Hepatocyte (in vitro differentiated cells): ENCODE measurements around the gene ME3.

Source experiments
- EZH2 ChIP-seq: fragments of 200-600 bp; sonication (generic); IDR thresholded peaks from 2 replicates; pipeline ENCODE4 v1.6.1; 2016; ENCODE audit warnings: antibody characterized with exemption, mild to moderate bottlenecking, borderline replicate concordance
- EZH2phosphoT487 ChIP-seq: fragments of 200-600 bp; sonication (generic); IDR thresholded peaks from one replicate; pipeline ENCODE4 v1.6.1; 2018; ENCODE audit warnings: antibody characterized with exemption, mild to moderate bottlenecking, low read depth, moderate library complexity; ENCODE audit not compliant: unreplicated experiment, severe bottlenecking
- TF ChIP-seq, protein P1 (sequence below): fragments of 200-600 bp; sonication (generic); IDR thresholded peaks from 2 replicates; pipeline ENCODE4 v1.5.1; 2016; ENCODE audit warnings: antibody characterized with exemption, mild to moderate bottlenecking; ENCODE audit not compliant: poor library complexity

GRCh38 chr11:86476109-86476861 lies 196.1 kb downstream of the ME3 start:
- TF ChIP-seq EZH2 (no peak), EZH2phosphoT487 (no peak)
- TF ChIP-seq, protein P1, sequence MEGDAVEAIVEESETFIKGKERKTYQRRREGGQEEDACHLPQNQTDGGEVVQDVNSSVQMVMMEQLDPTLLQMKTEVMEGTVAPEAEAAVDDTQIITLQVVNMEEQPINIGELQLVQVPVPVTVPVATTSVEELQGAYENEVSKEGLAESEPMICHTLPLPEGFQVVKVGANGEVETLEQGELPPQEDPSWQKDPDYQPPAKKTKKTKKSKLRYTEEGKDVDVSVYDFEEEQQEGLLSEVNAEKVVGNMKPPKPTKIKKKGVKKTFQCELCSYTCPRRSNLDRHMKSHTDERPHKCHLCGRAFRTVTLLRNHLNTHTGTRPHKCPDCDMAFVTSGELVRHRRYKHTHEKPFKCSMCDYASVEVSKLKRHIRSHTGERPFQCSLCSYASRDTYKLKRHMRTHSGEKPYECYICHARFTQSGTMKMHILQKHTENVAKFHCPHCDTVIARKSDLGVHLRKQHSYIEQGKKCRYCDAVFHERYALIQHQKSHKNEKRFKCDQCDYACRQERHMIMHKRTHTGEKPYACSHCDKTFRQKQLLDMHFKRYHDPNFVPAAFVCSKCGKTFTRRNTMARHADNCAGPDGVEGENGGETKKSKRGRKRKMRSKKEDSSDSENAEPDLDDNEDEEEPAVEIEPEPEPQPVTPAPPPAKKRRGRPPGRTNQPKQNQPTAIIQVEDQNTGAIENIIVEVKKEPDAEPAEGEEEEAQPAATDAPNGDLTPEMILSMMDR: no peak
